Activated CD8-positive, alpha-beta T cell treated with anti-CD3 and anti-CD28 coated beads for 36 hours (primary cell): ENCODE data around the gene SEC16A. TPM values are rescaled to one million over a fixed set of nuclear protein-coding genes. Genes with fewer than 3 reads are reported as not detected.

Experiments used
- ATAC-seq: fragments of 200-7000 bp; cut with Tn5 transposase; one replicate; pipeline ENCODE4 v1.10.0; 2021; ENCODE audit warnings: mild to moderate bottlenecking, moderate library complexity
- CTCF ChIA-PET: fragments of 350-600 bp; sonication (Branson Sonifier 250); formaldehyde crosslinking; loops from one replicate; lab custom pipeline; 2021; ENCODE audit warnings: antibody characterized with exemption; lab: Charles Lee
- POLR2A ChIA-PET: fragments of 350-600 bp; sonication (Branson Sonifier 250); formaldehyde crosslinking; loops from one replicate; lab custom pipeline; 2021; ENCODE audit warnings: antibody characterized with exemption; lab: Charles Lee
- DNase-seq: peaks from one replicate; pipeline ENCODE4 v3.0.0-alpha.2; 2020
- H3K27ac Mint-ChIP-seq: one replicate; pipeline ENCODE4 v1.8.0; 2021; ENCODE audit warnings: mild to moderate bottlenecking, mixed read lengths
- H3K27me3 Mint-ChIP-seq: one replicate; pipeline ENCODE4 v1.8.0; 2021; ENCODE audit warnings: mixed read lengths
- H3K36me3 Mint-ChIP-seq: one replicate; pipeline ENCODE4 v1.8.0; 2021; ENCODE audit warnings: low read depth, mixed read lengths
- H3K4me1 Mint-ChIP-seq: one replicate; pipeline ENCODE4 v1.8.0; 2021; ENCODE audit warnings: low read depth, mixed read lengths
- H3K4me3 Mint-ChIP-seq: one replicate; pipeline ENCODE4 v1.8.0; 2021; ENCODE audit warnings: mild to moderate bottlenecking, moderate library complexity, mixed read lengths
- H3K9me3 Mint-ChIP-seq: one replicate; pipeline ENCODE4 v1.8.0; 2021; ENCODE audit warnings: mixed read lengths
- CTCF ChIP-seq: fragments of 200-600 bp; IDR thresholded peaks from one replicate; pipeline ENCODE4 v1.8.0; 2022; ENCODE audit warnings: antibody characterized with exemption, mild to moderate bottlenecking
- intact Hi-C: fragments of 100-400 bp; cut with micrococcal nuclease; formaldehyde crosslinking; loops from one replicate; pipeline ENCODE4 v1.10.0; 2022
- total RNA-seq, 2 experiments: library from RNA; stranded (reverse); gene quantifications; one replicate each; pipeline ENCODE4 v1.2.3, GENCODE V29; 2021

The SEC16A gene, protein sequence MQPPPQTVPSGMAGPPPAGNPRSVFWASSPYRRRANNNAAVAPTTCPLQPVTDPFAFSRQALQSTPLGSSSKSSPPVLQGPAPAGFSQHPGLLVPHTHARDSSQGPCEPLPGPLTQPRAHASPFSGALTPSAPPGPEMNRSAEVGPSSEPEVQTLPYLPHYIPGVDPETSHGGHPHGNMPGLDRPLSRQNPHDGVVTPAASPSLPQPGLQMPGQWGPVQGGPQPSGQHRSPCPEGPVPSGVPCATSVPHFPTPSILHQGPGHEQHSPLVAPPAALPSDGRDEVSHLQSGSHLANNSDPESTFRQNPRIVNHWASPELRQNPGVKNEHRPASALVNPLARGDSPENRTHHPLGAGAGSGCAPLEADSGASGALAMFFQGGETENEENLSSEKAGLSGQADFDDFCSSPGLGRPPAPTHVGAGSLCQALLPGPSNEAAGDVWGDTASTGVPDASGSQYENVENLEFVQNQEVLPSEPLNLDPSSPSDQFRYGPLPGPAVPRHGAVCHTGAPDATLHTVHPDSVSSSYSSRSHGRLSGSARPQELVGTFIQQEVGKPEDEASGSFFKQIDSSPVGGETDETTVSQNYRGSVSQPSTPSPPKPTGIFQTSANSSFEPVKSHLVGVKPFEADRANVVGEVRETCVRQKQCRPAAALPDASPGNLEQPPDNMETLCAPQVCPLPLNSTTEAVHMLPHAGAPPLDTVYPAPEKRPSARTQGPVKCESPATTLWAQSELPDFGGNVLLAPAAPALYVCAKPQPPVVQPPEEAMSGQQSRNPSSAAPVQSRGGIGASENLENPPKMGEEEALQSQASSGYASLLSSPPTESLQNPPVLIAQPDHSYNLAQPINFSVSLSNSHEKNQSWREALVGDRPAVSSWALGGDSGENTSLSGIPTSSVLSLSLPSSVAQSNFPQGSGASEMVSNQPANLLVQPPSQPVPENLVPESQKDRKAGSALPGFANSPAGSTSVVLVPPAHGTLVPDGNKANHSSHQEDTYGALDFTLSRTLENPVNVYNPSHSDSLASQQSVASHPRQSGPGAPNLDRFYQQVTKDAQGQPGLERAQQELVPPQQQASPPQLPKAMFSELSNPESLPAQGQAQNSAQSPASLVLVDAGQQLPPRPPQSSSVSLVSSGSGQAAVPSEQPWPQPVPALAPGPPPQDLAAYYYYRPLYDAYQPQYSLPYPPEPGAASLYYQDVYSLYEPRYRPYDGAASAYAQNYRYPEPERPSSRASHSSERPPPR (N-terminal part only)
- 10 to 100 TPM; 67.9 to 69.8 TPM for total RNA-seq

DNA sequence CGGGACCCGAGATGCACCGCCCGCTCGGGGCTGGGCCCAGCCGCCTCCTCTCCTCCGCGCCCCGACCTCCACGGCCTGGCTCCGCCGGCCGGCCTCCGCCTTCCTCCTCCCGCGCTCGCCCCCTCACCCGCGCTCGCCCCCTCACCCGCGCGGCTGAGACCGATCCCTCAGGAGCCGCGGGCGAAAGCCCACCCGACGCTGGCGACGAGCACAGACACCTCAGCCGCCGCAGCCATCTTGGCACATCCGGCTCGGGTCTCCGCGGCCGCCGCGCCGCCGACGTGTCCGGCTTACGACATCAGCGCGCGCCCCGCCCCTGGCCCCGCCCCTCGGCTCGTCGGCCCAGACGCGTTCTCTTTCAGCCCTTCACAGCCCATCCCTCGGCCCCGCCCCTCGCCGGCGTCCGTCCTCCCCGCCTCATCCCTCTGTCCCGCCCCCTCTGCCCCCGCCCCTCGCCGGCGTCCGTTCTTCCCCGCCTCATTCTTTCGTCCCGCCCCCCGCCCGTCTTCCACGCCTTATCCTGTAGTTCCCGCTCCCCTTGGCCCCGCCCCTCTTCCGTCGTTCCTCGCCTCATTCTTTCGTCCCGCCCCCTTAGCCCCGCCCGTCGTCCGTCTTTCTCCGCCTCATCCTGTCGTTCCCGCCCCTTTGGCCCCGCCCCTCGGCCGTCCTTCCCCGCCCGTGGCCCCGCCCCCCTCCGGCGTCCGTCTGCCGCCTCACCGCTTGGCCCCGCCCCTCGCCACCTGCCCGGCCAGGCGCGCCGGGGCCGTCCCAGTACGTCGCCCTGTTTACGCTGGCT, at the start of gene SEC16A:
Gene SEC16A (minus strand): TSS at position 248 of the 796 bp plus-strand sequence. CDS start 5,425 bp downstream, outside the sequence.
- intact Hi-C loops: loop anchor here (10.0 kb wide), 1 partner anchor 52 kb away; no protein-coding TSS in a partner anchor
- POLR2A ChIA-PET: interaction anchor here (1.2 to 2.2 kb wide), 3 partner anchors 50 to 147 kb away, joined by 3 to 6 read pairs (median 5); no protein-coding TSS in a partner anchor

GRCh38 chr9:136531904-136532798, 49.3 kb upstream of the SEC16A start:
- ChIA-PET CTCF (interaction anchor here (1.4 to 1.9 kb wide), 2 partner anchors 44 to 99 kb away, joined by 4 to 6 read pairs; no protein-coding TSS in a partner anchor), POLR2A (interaction anchor here (0.8 to 2.7 kb wide), 9 partner anchors 12 to 414 kb away, joined by 3 to 15 read pairs (median 5); partner anchors contain the start of gene NOTCH1)
- Mint-ChIP-seq H3K4me1 (peaks cover 40% of the 10 kb centered on the region), H3K27me3 (no peaks in the 10 kb centered on the region), H3K36me3 (peaks cover 10% of the 10 kb centered on the region), H3K4me3 (peak overlapping the region; percentile 56), H3K9me3 (no peaks in the 10 kb centered on the region), H3K27ac (peak overlapping the region; percentile 86)
- ATAC-seq (no peak), DNase-seq (peak; percentile 47)
- intact Hi-C loops: loop anchor here (10.0 kb wide), 1 partner anchor 47 kb away; the partner anchor contains the start of gene SEC16A
- TF ChIP-seq CTCF: no peak

More for the DNA sequence above, at the start of gene SEC16A:
- Mint-ChIP-seq H3K4me1 (peaks cover 31% of the 10 kb centered on the region), H3K36me3 (peaks cover 21% of the 10 kb centered on the region), H3K9me3 (no peaks in the 10 kb centered on the region), H3K4me3 (peak within 1 kb of the TSS; percentile 87), H3K27me3 (peaks cover 1% of the 10 kb centered on the region), H3K27ac (peak within 1 kb of the TSS; percentile 98)
- ATAC-seq: peak; percentile 81
- DNase-seq: peak; percentile 100
- TF ChIP-seq CTCF: no peak
- CTCF ChIA-PET: interaction anchor here (0.6 to 8.8 kb wide), 6 partner anchors 70 to 212 kb away, joined by 3 to 93 read pairs (median 12); no protein-coding TSS in a partner anchor

GRCh38 chr9:136531186-136531903, 48.5 kb upstream of the SEC16A start:
- ChIA-PET CTCF (interaction anchor here (2.1 kb wide), 1 partner anchor 9 kb away, joined by 10 read pairs; no protein-coding TSS in a partner anchor), POLR2A (interaction anchor here (1.0 to 1.9 kb wide), 2 partner anchors 13 to 89 kb away, joined by 3 to 5 read pairs; no protein-coding TSS in a partner anchor)
- H3K27me3 Mint-ChIP-seq: no peaks in the 10 kb centered on the region
- intact Hi-C loops: loop anchor here (10.0 kb wide), 1 partner anchor 47 kb away; the partner anchor contains the start of gene SEC16A
- TF ChIP-seq CTCF: no peak
- ATAC-seq (no peak), DNase-seq (no peak)
- H3K36me3 Mint-ChIP-seq: peaks cover 7% of the 10 kb centered on the region
- peak overlapping the region; percentile 55 for H3K27ac Mint-ChIP-seq
- no peak overlapping the region for H3K4me3 Mint-ChIP-seq
- H3K4me1 Mint-ChIP-seq: peaks cover 39% of the 10 kb centered on the region
- H3K9me3 Mint-ChIP-seq: no peaks in the 10 kb centered on the region
